MCF 10A (cell line): ENCODE measurements around the gene GNB1. TPM values are rescaled to one million over a fixed set of nuclear protein-coding genes. Genes with fewer than 3 reads are reported as not detected.

Experiments
- BruUV-seq: library from RNA; stranded (reverse); fragments of 400-500 nt; replicated peaks from 2 replicates; lab custom pipeline; 2021; lab: Mats Ljungman, UMichigan
- CTCF ChIA-PET: fragments of 300-600 bp; sonication (Branson Sonifier 250); formaldehyde crosslinking; extraction: SDS; loops from one replicate; lab custom pipeline; 2021; ENCODE audit warnings: antibody characterized with exemption, inconsistent platforms; lab: Yijun Ruan, JAX
- POLR2A ChIA-PET: fragments of 300-600, 350-650 bp; sonication (Branson Sonifier 250); formaldehyde crosslinking; extraction: SDS; loops from one replicate; lab custom pipeline; 2020; ENCODE audit warnings: antibody characterized with exemption, inconsistent platforms; lab: Yijun Ruan, JAX
- DNase-seq: peaks from one replicate; pipeline ENCODE4 v3.0.0-alpha.2; 2018; ENCODE audit not compliant: unreplicated experiment
- H3K27ac Mint-ChIP-seq: one replicate; pipeline ENCODE4 v1.8.0; 2022; ENCODE audit warnings: mild to moderate bottlenecking, low read depth, mixed read lengths; ENCODE audit not compliant: unreplicated experiment
- H3K27me3 Mint-ChIP-seq: one replicate; pipeline ENCODE4 v1.8.0; 2022; ENCODE audit warnings: mixed read lengths; ENCODE audit not compliant: insufficient read depth, unreplicated experiment
- H3K36me3 Mint-ChIP-seq: one replicate; pipeline ENCODE4 v1.8.0; 2022; ENCODE audit warnings: mild to moderate bottlenecking, moderate library complexity, mixed read lengths; ENCODE audit not compliant: insufficient read depth, unreplicated experiment
- H3K4me1 Mint-ChIP-seq: one replicate; pipeline ENCODE4 v1.8.0; 2022; ENCODE audit warnings: mixed read lengths; ENCODE audit not compliant: insufficient read depth, unreplicated experiment
- H3K4me3 Mint-ChIP-seq: one replicate; pipeline ENCODE4 v1.8.0; 2022; ENCODE audit warnings: mild to moderate bottlenecking, moderate library complexity, mixed read lengths; ENCODE audit not compliant: unreplicated experiment
- H3K9me3 Mint-ChIP-seq: one replicate; pipeline ENCODE4 v1.8.0; 2022; ENCODE audit warnings: mixed read lengths; ENCODE audit not compliant: unreplicated experiment
- CTCF ChIP-seq: fragments of 200-600 bp; IDR thresholded peaks from one replicate; pipeline ENCODE4 v1.8.0; 2022; ENCODE audit warnings: antibody characterized with exemption, mild to moderate bottlenecking; ENCODE audit not compliant: unreplicated experiment
- intact Hi-C: fragments of 100-400 bp; cut with micrococcal nuclease; formaldehyde crosslinking; loops from 2 replicates; pipeline ENCODE4 v1.14.1; 2022
- total RNA-seq: library from RNA; stranded (reverse); gene quantifications from 2 replicates; pipeline ENCODE4 v1.2.3, GENCODE V29; 2022

Gene GNB1
- total RNA-seq, 1 experiment from 2014 or later: 430 TPM

GRCh38 chr1:1846386-1846918 is 44.4 kb downstream of the GNB1 start:
- Mint-ChIP-seq H3K27me3 (no peaks in the 10 kb centered on the region), H3K4me3 (no peak overlapping the region), H3K4me1 (peaks cover 17% of the 10 kb centered on the region), H3K27ac (no peak overlapping the region), H3K9me3 (no peaks in the 10 kb centered on the region), H3K36me3 (peaks cover 31% of the 10 kb centered on the region)
- no TSS peak for BruUV-seq
- no peak for DNase-seq
- TF ChIP-seq CTCF: no peak
- ChIA-PET POLR2A (interaction anchor here (1.4 kb wide), 1 partner anchor 14 kb away, joined by 8 read pairs; no protein-coding TSS in a partner anchor), CTCF (interaction anchor here (1.2 kb wide), 1 partner anchor 59 kb away, joined by 7 read pairs; no protein-coding TSS in a partner anchor)
- intact Hi-C loops: no loop called here

GRCh38 chr1:1842360-1843146 is 48.3 kb downstream of the GNB1 start:
- no peak for DNase-seq
- POLR2A ChIA-PET: interaction anchor here (0.5 to 0.6 kb wide), 2 partner anchors 10 to 530 kb away, joined by 3 read pairs; no protein-coding TSS in a partner anchor
- no peak for TF ChIP-seq CTCF
- no peaks in the 10 kb centered on the region for H3K9me3 Mint-ChIP-seq
- CTCF ChIA-PET: interaction anchor here (0.7 kb wide), 2 partner anchors 11 to 16 kb away, joined by 3 to 4 read pairs; no protein-coding TSS in a partner anchor
- H3K4me1 Mint-ChIP-seq: peaks cover 14% of the 10 kb centered on the region
- no peak overlapping the region for H3K27ac Mint-ChIP-seq
- no peaks in the 10 kb centered on the region for H3K27me3 Mint-ChIP-seq
- H3K36me3 Mint-ChIP-seq: peaks cover 23% of the 10 kb centered on the region
- intact Hi-C loops: no loop called here
- H3K4me3 Mint-ChIP-seq: no peak overlapping the region
- BruUV-seq: no TSS peak

- POLR2A ChIA-PET: interaction anchor here (0.5 kb wide), 1 partner anchor 11 kb away, joined by 3 read pairs; no protein-coding TSS in a partner anchor
- Mint-ChIP-seq H3K36me3 (peaks cover 27% of the 10 kb centered on the region), H3K9me3 (no peaks in the 10 kb centered on the region), H3K27ac (no peak overlapping the region), H3K4me3 (no peak overlapping the region), H3K27me3 (no peaks in the 10 kb centered on the region), H3K4me1 (peaks cover 9% of the 10 kb centered on the region)
- intact Hi-C loops: no loop called here
- no peak for TF ChIP-seq CTCF
- no peak for DNase-seq
- BruUV-seq: no TSS peak
- CTCF ChIA-PET: no interaction called here
These were observed 49.3 kb downstream of the GNB1 start for GRCh38 chr1:1841575-1841995.

GRCh38 chr1:1839311-1839965 is 51.4 kb downstream of the GNB1 start:
- Mint-ChIP-seq H3K9me3 (no peaks in the 10 kb centered on the region), H3K4me1 (peaks cover 17% of the 10 kb centered on the region), H3K27ac (no peak overlapping the region), H3K4me3 (no peak overlapping the region), H3K27me3 (no peaks in the 10 kb centered on the region), H3K36me3 (peaks cover 45% of the 10 kb centered on the region)
- intact Hi-C loops: no loop called here
- no peak for DNase-seq
- ChIA-PET POLR2A (interaction anchor here (1.8 kb wide), 1 partner anchor 8 kb away, joined by 3 read pairs; no protein-coding TSS in a partner anchor), CTCF (no interaction called here)
- TF ChIP-seq CTCF: no peak
- no TSS peak for BruUV-seq
